ENCODE results near the gene PI4K2A. TPM values are rescaled to one million over a fixed set of nuclear protein-coding genes. Genes with fewer than 3 reads are reported as not detected.
A peak's percentile ranks its signal among the peaks of the same experiment; 100 is the strongest.

The PI4K2A gene
- total and polyA plus RNA-seq, 2 of the 13 experiments (the other 11 are each of a cell fraction or from before 2014, with no cell fraction given) = 10.9 to 14.3 TPM

- TF ChIP-seq E2F5 (CRISPR knock-in tag; conservative IDR thresholded peaks at IDR 0.05) = peak; percentile 75
- TF ChIP-seq ZIK1 (CRISPR knock-in tag; IDR thresholded peaks at IDR 0.05; ENCODE audit: borderline replicate concordance, low read depth) = peak; percentile 88; the same call in 1 of the 2 replicates
- 0 out of 2 replicates have a peak, but pooled peaks have one; percentile 60 for TF ChIP-seq KAT7 (CRISPR knock-in tag; IDR thresholded peaks at IDR 0.05; ENCODE audit: borderline replicate concordance)
- peak; percentile 92 for TF ChIP-seq UBTF (CRISPR knock-in tag; IDR thresholded peaks at IDR 0.05)
- TF ChIP-seq CBX2 (IDR thresholded peaks at IDR 0.05; ENCODE audit: low read depth, low read length) = no peak
- 0 out of 2 replicates have a peak, but pooled peaks have one; percentile 52 for TF ChIP-seq CBX2 (CRISPR knock-in tag; IDR thresholded peaks at IDR 0.05; ENCODE audit: low read depth)
- TF ChIP-seq ZNF224 (CRISPR knock-in tag; IDR thresholded peaks at IDR 0.05) = 0 out of 2 replicates have a peak, but pooled peaks have one; percentile 3
- TF ChIP-seq ZNF670 (CRISPR knock-in tag; IDR thresholded peaks at IDR 0.05; ENCODE audit: borderline replicate concordance) = no peak; the same call in 1 of the 2 replicates
- peak; percentile 82 for TF ChIP-seq KLF12 (CRISPR knock-in tag; IDR thresholded peaks at IDR 0.05; ENCODE audit: borderline replicate concordance)
- TF ChIP-seq MXD4 (CRISPR knock-in tag; IDR thresholded peaks at IDR 0.05) = peak; percentile 90
- TF ChIP-seq ONECUT2 (CRISPR knock-in tag; IDR thresholded peaks at IDR 0.05) = peak; percentile 33; the same call in 1 of the 2 replicates
- no peak for TF ChIP-seq RFXANK (CRISPR knock-in tag; IDR thresholded peaks at IDR 0.05)
- no peak; the same call in 1 of the 2 replicates for TF ChIP-seq ZNF350 (CRISPR knock-in tag; IDR thresholded peaks at IDR 0.05; ENCODE audit: borderline replicate concordance, low read depth)
- no peak for TF ChIP-seq ZMAT5 (CRISPR knock-in tag; IDR thresholded peaks at IDR 0.05; ENCODE audit: borderline replicate concordance, low read depth)
- TF ChIP-seq ARNT (IDR thresholded peaks at IDR 0.05) = no peak
- TF ChIP-seq CENPT (CRISPR knock-in tag; IDR thresholded peaks at IDR 0.05; ENCODE audit: low read depth) = no peak; the same call in 1 of the 2 replicates
- TF ChIP-seq ATAD3A (CRISPR knock-in tag; IDR thresholded peaks at IDR 0.05) = no peak
- peak; percentile 58 for TF ChIP-seq SKI (IDR thresholded peaks at IDR 0.05; ENCODE audit: partially characterized antibody)
- TF ChIP-seq ZNF563 (CRISPR knock-in tag; IDR thresholded peaks at IDR 0.05) = no peak; the same call in 1 of the 2 replicates
- no peak for TF ChIP-seq PAX8 (CRISPR knock-in tag; IDR thresholded peaks at IDR 0.05; ENCODE audit: borderline replicate concordance)
- TF ChIP-seq SP140L (CRISPR knock-in tag; IDR thresholded peaks at IDR 0.05; ENCODE audit: borderline replicate concordance) = no peak; the same call in 1 of the 2 replicates
- no peak; the same call in 1 of the 2 replicates for TF ChIP-seq KDM5A (IDR thresholded peaks at IDR 0.05; ENCODE audit: borderline replicate concordance, low read length)
- TF ChIP-seq ZNF501 (CRISPR knock-in tag; IDR thresholded peaks at IDR 0.05) = peak; percentile 78
- peak; percentile 1 for TF ChIP-seq CBX1 (IDR thresholded peaks at IDR 0.05; ENCODE audit: low read depth)
- peak; percentile 56; the same call in 1 of the 2 replicates for TF ChIP-seq SNAPC5 (CRISPR knock-in tag; IDR thresholded peaks at IDR 0.05; ENCODE audit: borderline replicate concordance)
- TF ChIP-seq ZC3H4 (CRISPR knock-in tag; IDR thresholded peaks at IDR 0.05; ENCODE audit: borderline replicate concordance) = no peak
- TF ChIP-seq MYC (CRISPR knock-in tag; IDR thresholded peaks at IDR 0.05; ENCODE audit: borderline replicate concordance) = peak; percentile 98
- peak; percentile 85 for TF ChIP-seq HDAC2 (CRISPR knock-in tag; IDR thresholded peaks at IDR 0.05)
Observed at GRCh38 chr10:97686962-97687784, 46.7 kb downstream of the PI4K2A start, which contains the start of gene AVPI1 (continued).
